GM12872 (cell line): Measurements from ENCODE around the gene CASZ1.

Source experiments
- CTCF ChIP-seq: IDR thresholded peaks from 3 replicates; pipeline ENCODE4 v1.5.1; 2011; ENCODE audit warnings: low read depth, mild to moderate bottlenecking, low read length, moderate library complexity; ENCODE audit not compliant: insufficient read depth

CASZ1 gene

GRCh38 chr1:10638559-10639005 lies 157.9 kb downstream of the CASZ1 start:
- TF ChIP-seq CTCF = no peak

- TF ChIP-seq CTCF = no peak
Observed at GRCh38 chr1:10637834-10638558, 158.4 kb downstream of the CASZ1 start.

- TF ChIP-seq CTCF = no peak
Observed at GRCh38 chr1:10637400-10637799, 159.0 kb downstream of the CASZ1 start.

GRCh38 chr1:10635992-10636391 lies 160.5 kb downstream of the CASZ1 start:
- no peak for TF ChIP-seq CTCF

GRCh38 chr1:10635085-10635896 lies 161.2 kb downstream of the CASZ1 start:
- TF ChIP-seq CTCF = no peak

- TF ChIP-seq CTCF = no peak
Observed at GRCh38 chr1:10634428-10635084, 161.9 kb downstream of the CASZ1 start.

GRCh38 chr1:10634075-10634427 lies 162.4 kb downstream of the CASZ1 start:
- no peak for TF ChIP-seq CTCF
